ENCODE results near the gene CEP85. TPM values are rescaled to one million over a fixed set of nuclear protein-coding genes. Genes with fewer than 3 reads are reported as not detected.

The CEP85 gene
- total and polyA plus RNA-seq, 9 of the 15 experiments (the other 6 are each of a cell fraction or from before 2014, with no cell fraction given) = 42.1 to 140 (median 92.6) TPM

DNA sequence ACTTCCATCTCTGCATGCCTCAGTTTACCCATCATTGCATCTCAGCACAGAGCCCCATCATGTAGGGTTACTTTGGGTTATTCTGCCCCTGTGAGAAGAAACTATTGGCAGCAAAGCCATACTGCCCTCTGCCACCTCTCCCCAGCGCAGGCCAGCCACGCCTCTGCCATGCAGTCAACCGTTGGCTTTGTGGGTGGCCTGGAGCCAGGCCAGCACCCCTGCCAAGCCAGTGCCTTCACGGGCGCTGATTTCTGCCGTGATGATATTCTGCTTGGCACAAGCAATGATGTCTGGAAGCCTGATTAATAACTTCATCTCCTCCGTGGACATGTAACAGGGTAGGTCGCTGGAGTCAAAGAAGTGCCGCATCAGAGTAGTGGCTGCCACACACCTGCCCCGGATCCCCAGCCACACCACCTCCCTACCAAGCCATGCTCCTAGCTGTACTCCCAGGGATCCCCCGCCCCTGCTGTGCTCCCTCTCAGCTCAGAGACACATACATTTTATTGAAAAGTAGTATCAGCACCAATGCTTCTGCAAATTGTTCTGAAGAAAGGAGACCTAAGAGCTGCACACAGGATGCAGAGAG, 15.0 kb upstream of the CEP85 start:
- ChIA-PET CTCF (ENCODE audit: low intra/inter-chr PET ratio) (no interaction called here), POLR2A (interaction anchor here (0.9 to 1.1 kb wide), 4 partner anchors 9 to 38 kb away, joined by 3 to 4 read pairs (median 3); no protein-coding TSS in a partner anchor)
- H3K36me3 ChIP-seq (ENCODE audit: control insufficient read depth, insufficient read depth, low read length) = no peaks in the 10 kb centered on the region
- no peak overlapping the region for H2AFZ ChIP-seq (ENCODE audit: low read depth, low read length)
- no peak overlapping the region for H3K27ac ChIP-seq (ENCODE audit: extremely low read depth, low read depth, low read length)
- WGBS (ENCODE audit: insufficient coverage, low coverage, missing lambda C conversion rate) = 43% methylated on average over 11 of the region's 11 CpGs
- H4K20me1 ChIP-seq (replicated peaks; ENCODE audit: control insufficient read depth, insufficient read depth, low read length) = no peaks in the 10 kb centered on the region
- no peak overlapping the region for H3K4me3 ChIP-seq
- no peaks in the 10 kb centered on the region for H3K9me1 ChIP-seq (ENCODE audit: control insufficient read depth, insufficient read depth, low read length)
- no TSS peak for BruUV-seq (replicated peaks)
- H3K4me2 ChIP-seq (ENCODE audit: insufficient read depth, low read length) = no peak overlapping the region
- H3K79me2 ChIP-seq (ENCODE audit: control insufficient read depth, insufficient read depth, low read length) = no peaks in the 10 kb centered on the region
- DNase-seq (ENCODE audit: extremely low read depth in 1 of 4, low spot score in 3 of 4) = no peak
- in situ Hi-C loops (cut with MboI) = no loop called here
- intact Hi-C loops (cut with micrococcal nuclease) = no loop called here
- TF ChIP-seq NR2F6 (CRISPR knock-in tag; IDR thresholded peaks at IDR 0.05) (no peak), ERF (CRISPR knock-in tag; IDR thresholded peaks at IDR 0.05) (no peak), CCNT2 (IDR thresholded peaks at IDR 0.05; ENCODE audit: borderline replicate concordance, extremely low read depth, insufficient read length, low read depth, low read length) (no peak), SUPT5H (IDR thresholded peaks at IDR 0.05) (no peak)
- TF ChIP-seq, protein P1, sequence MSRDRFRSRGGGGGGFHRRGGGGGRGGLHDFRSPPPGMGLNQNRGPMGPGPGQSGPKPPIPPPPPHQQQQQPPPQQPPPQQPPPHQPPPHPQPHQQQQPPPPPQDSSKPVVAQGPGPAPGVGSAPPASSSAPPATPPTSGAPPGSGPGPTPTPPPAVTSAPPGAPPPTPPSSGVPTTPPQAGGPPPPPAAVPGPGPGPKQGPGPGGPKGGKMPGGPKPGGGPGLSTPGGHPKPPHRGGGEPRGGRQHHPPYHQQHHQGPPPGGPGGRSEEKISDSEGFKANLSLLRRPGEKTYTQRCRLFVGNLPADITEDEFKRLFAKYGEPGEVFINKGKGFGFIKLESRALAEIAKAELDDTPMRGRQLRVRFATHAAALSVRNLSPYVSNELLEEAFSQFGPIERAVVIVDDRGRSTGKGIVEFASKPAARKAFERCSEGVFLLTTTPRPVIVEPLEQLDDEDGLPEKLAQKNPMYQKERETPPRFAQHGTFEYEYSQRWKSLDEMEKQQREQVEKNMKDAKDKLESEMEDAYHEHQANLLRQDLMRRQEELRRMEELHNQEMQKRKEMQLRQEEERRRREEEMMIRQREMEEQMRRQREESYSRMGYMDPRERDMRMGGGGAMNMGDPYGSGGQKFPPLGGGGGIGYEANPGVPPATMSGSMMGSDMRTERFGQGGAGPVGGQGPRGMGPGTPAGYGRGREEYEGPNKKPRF (IDR thresholded peaks at IDR 0.05; ENCODE audit: low read depth, low read length) = no peak
- TF ChIP-seq, protein P2, sequence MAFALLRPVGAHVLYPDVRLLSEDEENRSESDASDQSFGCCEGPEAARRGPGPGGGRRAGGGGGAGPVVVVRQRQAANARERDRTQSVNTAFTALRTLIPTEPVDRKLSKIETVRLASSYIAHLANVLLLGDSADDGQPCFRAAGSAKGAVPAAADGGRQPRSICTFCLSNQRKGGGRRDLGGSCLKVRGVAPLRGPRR (CRISPR knock-in tag; IDR thresholded peaks at IDR 0.05) = no peak
- no peak for FAIRE-seq
- 0 out of 5 replicates have a peak, but pooled peaks cover 0 to 3% of the 10 kb centered on the region in 2 experiments for H3K27me3 ChIP-seq (ENCODE audit: control insufficient read depth in 2 of 2, insufficient read depth in 2 of 2, low read length in 2 of 2)
- H3K9ac ChIP-seq (ENCODE audit: insufficient read depth in 1 of 2, low read depth in 2 of 2, low read length in 2 of 2) = no peak overlapping the region; a peak in 1 of 4 replicates
- no peak for ATAC-seq
- H3K4me1 ChIP-seq (replicated peaks in 1 of 2; ENCODE audit: control insufficient read depth in 2 of 2, insufficient read depth in 2 of 2, low read length in 2 of 2) = peaks cover 0 to 12% of the 10 kb centered on the region in 2 experiments; a peak in 3 of 5 replicates
- H3K9me3 ChIP-seq (replicated peaks; ENCODE audit: control insufficient read depth, insufficient read depth, low read depth, low read length) = no peaks in the 10 kb centered on the region

All from K562 (cell line).